Neural progenitor cell (in vitro differentiated cells): ENCODE measurements around the gene LRIT1. TPM values are rescaled to one million over a fixed set of nuclear protein-coding genes. Genes with fewer than 3 reads are reported as not detected.

Experiments used
- DNase-seq: peaks from one replicate; pipeline ENCODE4 v3.0.0-alpha.2; 2016; ENCODE audit warnings: low spot score
- H2AFZ ChIP-seq: fragments of 200-600 bp; sonication (generic); replicated peaks from 2 replicates; pipeline ENCODE4 v1.6.1; 2016; ENCODE audit warnings: antibody characterized with exemption
- H3F3A ChIP-seq: fragments of 200-600 bp; sonication (generic); 2 replicates; pipeline ENCODE4 v1.6.1; 2016; ENCODE audit warnings: antibody characterized with exemption, low read depth
- H3K27ac ChIP-seq: fragments of 200-600 bp; sonication (generic); 2 replicates; pipeline ENCODE4 v1.5.1; 2016; ENCODE audit warnings: mild to moderate bottlenecking
- H3K27me3 ChIP-seq: fragments of 200-600 bp; sonication (generic); 2 replicates; pipeline ENCODE4 v1.6.1; 2016; ENCODE audit warnings: mild to moderate bottlenecking, moderate library complexity
- H3K36me3 ChIP-seq: fragments of 200-600 bp; sonication (generic); 2 replicates; pipeline ENCODE4 v1.5.1; 2016
- H3K4me1 ChIP-seq: fragments of 200-600 bp; sonication (generic); 2 replicates; pipeline ENCODE4 v1.6.1; 2016; ENCODE audit warnings: mixed run types
- H3K4me2 ChIP-seq: fragments of 200-600 bp; sonication (generic); 2 replicates; pipeline ENCODE4 v1.6.1; 2016
- H3K4me3 ChIP-seq: fragments of 200-600 bp; sonication (generic); 2 replicates; pipeline ENCODE4 v1.5.1; 2016
- H3K79me2 ChIP-seq: fragments of 200-600 bp; sonication (generic); 2 replicates; pipeline ENCODE4 v1.6.1; 2016; ENCODE audit warnings: low read depth
- H3K9ac ChIP-seq: fragments of 200-600 bp; sonication (generic); 2 replicates; pipeline ENCODE4 v1.6.1; 2016
- H3K9me3 ChIP-seq: fragments of 200-600 bp; sonication (generic); 2 replicates; pipeline ENCODE4 v1.5.1; 2016; ENCODE audit warnings: low read depth
- H4K20me1 ChIP-seq: fragments of 200-600 bp; sonication (generic); 2 replicates; pipeline ENCODE4 v1.6.1; 2016; ENCODE audit warnings: low read depth
- H3K27ac Mint-ChIP-seq: 3 replicates; pipeline ENCODE4 v1.8.0; 2021; ENCODE audit warnings: mixed read lengths
- H3K27me3 Mint-ChIP-seq: 2 replicates; pipeline ENCODE4 v1.8.0; 2022; ENCODE audit warnings: low read depth, mild to moderate bottlenecking, inconsistent platforms, moderate library complexity, mixed read lengths; ENCODE audit not compliant: insufficient read depth
- H3K36me3 Mint-ChIP-seq: 3 replicates; pipeline ENCODE4 v1.8.0; 2021; ENCODE audit warnings: mixed read lengths
- H3K4me1 Mint-ChIP-seq: 3 replicates; pipeline ENCODE4 v1.8.0; 2021; ENCODE audit warnings: mixed read lengths
- H3K4me3 Mint-ChIP-seq: 3 replicates; pipeline ENCODE4 v1.8.0; 2021; ENCODE audit warnings: mild to moderate bottlenecking, moderate library complexity, mixed read lengths
- H3K9me3 Mint-ChIP-seq: 3 replicates; pipeline ENCODE4 v1.8.0; 2020; ENCODE audit warnings: mixed read lengths
- CTCF ChIP-seq: fragments of 200-600 bp; sonication (generic); IDR thresholded peaks from 2 replicates; pipeline ENCODE4 v1.5.1; 2017; ENCODE audit warnings: antibody characterized with exemption, mild to moderate bottlenecking
- EZH2 ChIP-seq: fragments of 200-600 bp; sonication (generic); IDR thresholded peaks from 2 replicates; pipeline ENCODE4 v1.6.1; 2017; ENCODE audit warnings: antibody characterized with exemption, mild to moderate bottlenecking, moderate library complexity
- EZH2phosphoT487 ChIP-seq: fragments of 200-600 bp; sonication (generic); IDR thresholded peaks from 2 replicates; pipeline ENCODE4 v1.6.1; 2017; ENCODE audit warnings: antibody characterized with exemption
- total RNA-seq: library from RNA; depleted of rRNA; stranded (reverse); fragments of >200 nt; gene quantifications from 2 replicates; pipeline ENCODE4 v1.2.3, GENCODE V29; 2015; ENCODE audit warnings: low replicate concordance

LRIT1 gene
- total RNA-seq, 1 donor from 2014 or later, result not detected

- Mint-ChIP-seq H3K36me3 (no peaks in the 10 kb centered on the region), H3K27me3 (peaks cover 16% of the 10 kb centered on the region), H3K4me3 (no peak overlapping the region), H3K9me3 (peaks cover 2% of the 10 kb centered on the region), H3K4me1 (no peaks in the 10 kb centered on the region), H3K27ac (no peak overlapping the region)
- no peak for DNase-seq
- H3K9ac ChIP-seq, result no peak overlapping the region
- H3K79me2 ChIP-seq, result no peaks in the 10 kb centered on the region
- H4K20me1 ChIP-seq, result no peaks in the 10 kb centered on the region
- no peaks in the 10 kb centered on the region for H3F3A ChIP-seq
- no peaks in the 10 kb centered on the region for H3K4me1 ChIP-seq
- H3K27me3 ChIP-seq, result peaks cover 13% of the 10 kb centered on the region
- no peaks in the 10 kb centered on the region for H3K36me3 ChIP-seq
- no peaks in the 10 kb centered on the region for H3K9me3 ChIP-seq
- TF ChIP-seq EZH2phosphoT487 (no peak), EZH2 (no peak), CTCF (no peak)
- H3K27ac ChIP-seq, result no peak overlapping the region
- no peak overlapping the region for H2AFZ ChIP-seq
- H3K4me3 ChIP-seq, result no peak overlapping the region
- H3K4me2 ChIP-seq, result no peak overlapping the region
Observed at GRCh38 chr10:84188815-84189214, 52.5 kb downstream of the LRIT1 start.

GRCh38 chr10:84185526-84186175 is 55.7 kb downstream of the LRIT1 start:
- Mint-ChIP-seq H3K27me3 (peaks cover 2% of the 10 kb centered on the region), H3K9me3 (no peaks in the 10 kb centered on the region)

GRCh38 chr10:84184517-84184916 is 56.8 kb downstream of the LRIT1 start:
- H3K27me3 Mint-ChIP-seq, result peaks cover 2% of the 10 kb centered on the region
- no peaks in the 10 kb centered on the region for H3K36me3 Mint-ChIP-seq
- no peaks in the 10 kb centered on the region for H3K9me3 Mint-ChIP-seq
- no peak for DNase-seq
- H3K27ac Mint-ChIP-seq, result no peak overlapping the region
- H3F3A ChIP-seq, result no peaks in the 10 kb centered on the region
- no peak overlapping the region for H3K4me3 ChIP-seq
- TF ChIP-seq CTCF, result no peak
- TF ChIP-seq EZH2, result no peak
- TF ChIP-seq EZH2phosphoT487, result no peak
- no peaks in the 10 kb centered on the region for H3K79me2 ChIP-seq
- H3K9me3 ChIP-seq, result no peaks in the 10 kb centered on the region
- no peak overlapping the region for H3K9ac ChIP-seq
- no peak overlapping the region for H3K4me2 ChIP-seq
- H3K4me3 Mint-ChIP-seq, result no peak overlapping the region
- H3K27ac ChIP-seq, result no peak overlapping the region
- no peak overlapping the region for H2AFZ ChIP-seq
- H3K4me1 ChIP-seq, result no peaks in the 10 kb centered on the region
- no peaks in the 10 kb centered on the region for H3K36me3 ChIP-seq
- no peaks in the 10 kb centered on the region for H4K20me1 ChIP-seq
- no peaks in the 10 kb centered on the region for H3K27me3 ChIP-seq
- H3K4me1 Mint-ChIP-seq, result no peaks in the 10 kb centered on the region

More at GRCh38 chr10:84185526-84186175, 55.7 kb downstream of the LRIT1 start:
- Histone ChIP-seq H3K4me2 (no peak overlapping the region), H3K79me2 (no peaks in the 10 kb centered on the region), H2AFZ (no peak overlapping the region), H3K27ac (no peak overlapping the region), H3K36me3 (no peaks in the 10 kb centered on the region), H3K4me3 (no peak overlapping the region), H4K20me1 (no peaks in the 10 kb centered on the region), H3K9me3 (no peaks in the 10 kb centered on the region), H3K4me1 (no peaks in the 10 kb centered on the region), H3F3A (no peaks in the 10 kb centered on the region), H3K27me3 (no peaks in the 10 kb centered on the region), H3K9ac (no peak overlapping the region)
- TF ChIP-seq EZH2phosphoT487 (no peak), CTCF (no peak), EZH2 (no peak)
- DNase-seq, result peak; percentile 34
- H3K4me1 Mint-ChIP-seq, result no peaks in the 10 kb centered on the region
- H3K27ac Mint-ChIP-seq, result no peak overlapping the region
- H3K36me3 Mint-ChIP-seq, result no peaks in the 10 kb centered on the region
- H3K4me3 Mint-ChIP-seq, result no peak overlapping the region
